GM19240 (cell line): ENCODE measurements around the gene TMEM221.
A peak's percentile ranks its signal among the peaks of the same experiment; 100 is the strongest.

Experiments used
- DNase-seq: peaks from one replicate; pipeline ENCODE4 v3.0.0; 2011; ENCODE audit warnings: low spot score; ENCODE audit not compliant: insufficient read length

Gene TMEM221

GRCh38 chr19:17406046-17406886 lies 42.2 kb downstream of the TMEM221 start:
- DNase-seq: no peak

- peak; percentile 96 for DNase-seq
These were observed 43.0 kb downstream of the TMEM221 start, which contains the start of gene BST2 for GRCh38 chr19:17405250-17406045. Gene BST2, minus strand, starts transcription at chr19:17405630. Its CDS starts 55 bp downstream, at chr19:17405575.

DNA sequence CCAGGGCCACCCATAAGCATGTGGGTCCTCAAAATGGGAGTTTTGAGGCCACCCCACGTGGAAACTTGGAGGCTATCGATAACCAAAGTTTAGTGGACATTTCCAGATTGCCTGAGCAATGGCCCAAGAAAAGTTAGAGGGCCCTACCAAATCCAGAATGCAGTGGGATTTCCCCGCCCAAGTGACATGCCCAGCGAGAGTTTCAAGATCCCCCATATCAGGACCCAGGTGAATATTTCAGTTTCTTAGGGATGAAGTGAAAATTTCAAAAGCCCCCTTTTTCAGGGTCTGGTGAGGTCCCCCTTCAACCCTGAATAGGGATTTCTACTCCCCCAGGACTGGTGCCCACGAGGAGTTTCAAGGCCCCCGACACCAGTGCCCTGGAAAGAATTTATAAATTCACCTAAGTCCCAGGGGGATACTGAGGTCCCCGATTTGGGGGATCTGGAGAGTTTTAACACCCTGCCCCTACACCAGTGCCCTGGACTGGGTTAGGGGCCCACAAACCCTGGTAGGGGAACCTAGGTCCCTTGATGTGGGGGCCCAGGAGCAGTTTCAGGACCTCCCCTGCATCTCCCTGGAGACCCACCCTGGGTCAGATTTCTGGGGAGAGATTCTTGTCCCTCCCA lies 43.7 kb downstream of the TMEM221 start:
- DNase-seq: no peak

GRCh38 chr19:17404015-17404414 lies 44.5 kb downstream of the TMEM221 start:
- no peak for DNase-seq

GRCh38 chr19:17402982-17403855 lies 45.2 kb downstream of the TMEM221 start:
- no peak for DNase-seq

GRCh38 chr19:17401628-17402027 lies 46.8 kb downstream of the TMEM221 start:
- no peak for DNase-seq

- DNase-seq: no peak
These were observed 49.5 kb downstream of the TMEM221 start for GRCh38 chr19:17398902-17399527.

DNA sequence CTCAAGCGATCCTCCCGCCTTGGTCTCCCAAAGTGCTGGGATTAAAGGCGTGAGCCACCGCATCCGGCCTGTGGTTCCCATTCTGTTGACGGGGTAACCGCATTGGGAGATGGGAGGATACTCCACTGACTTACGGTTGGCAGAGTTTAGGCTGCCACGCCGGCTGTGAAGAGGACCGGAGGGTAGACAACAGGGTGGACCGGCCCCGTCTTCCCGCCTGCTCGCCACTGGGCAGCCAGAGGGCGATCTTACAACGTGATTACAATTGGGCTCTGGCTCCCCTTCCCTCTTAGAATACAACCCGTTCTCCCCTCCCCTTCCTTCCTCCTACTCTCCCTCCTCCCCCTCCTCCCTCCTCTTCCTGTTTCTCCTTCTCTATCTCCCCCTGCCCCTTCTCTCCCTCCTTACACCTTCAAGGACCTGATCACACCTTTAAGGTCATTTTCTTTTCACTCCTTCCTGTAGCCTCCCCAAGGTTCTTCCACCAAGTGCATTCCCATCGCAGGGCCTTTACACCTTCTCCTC lies 53.5 kb downstream of the TMEM221 start:
- DNase-seq: no peak

GRCh38 chr19:17393914-17394313 lies 54.6 kb downstream of the TMEM221 start, which contains the start of gene CCDC194:
Gene CCDC194, minus strand, starts transcription at chr19:17394196. Its CDS starts 38 bp downstream, at chr19:17394158.
- no peak for DNase-seq

GRCh38 chr19:17393002-17393401 lies 55.5 kb downstream of the TMEM221 start:
- no peak for DNase-seq

DNA sequence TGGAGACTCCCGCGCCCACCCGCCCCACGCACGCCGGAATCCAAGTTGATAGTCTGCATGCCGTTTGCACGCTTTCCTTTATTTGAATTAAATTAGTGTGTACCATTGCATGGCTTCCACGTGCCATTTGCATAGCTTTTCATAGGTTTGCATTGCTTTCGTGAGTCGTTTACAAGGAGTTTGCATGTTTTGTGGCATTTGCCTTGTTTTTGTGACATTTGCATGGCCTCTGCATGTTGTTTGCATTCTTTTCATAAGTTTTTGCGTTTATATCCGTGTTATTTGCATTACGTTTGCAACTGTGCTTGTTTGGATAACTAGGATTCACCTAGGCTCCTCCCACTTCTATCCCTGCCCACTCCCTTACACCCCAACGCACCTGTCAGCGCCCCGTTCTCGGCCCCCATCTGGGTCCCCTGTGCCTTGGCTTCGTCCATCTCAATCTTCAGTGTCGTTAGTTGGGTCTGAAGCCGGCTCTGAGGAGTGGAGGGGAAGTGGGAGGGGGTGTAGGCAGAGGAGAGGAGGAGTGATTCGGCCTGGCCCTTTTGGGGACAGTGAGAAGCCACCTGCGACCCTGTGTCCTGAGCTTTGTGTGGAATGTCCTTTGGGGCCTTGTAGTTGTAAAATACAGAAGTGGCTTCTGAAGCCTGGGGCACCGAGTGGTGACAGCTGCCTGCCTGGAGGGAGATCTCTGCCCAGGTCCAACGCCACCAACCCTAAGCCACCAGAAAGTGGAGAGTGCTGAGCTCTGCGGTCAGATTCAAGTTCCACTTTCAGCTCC lies 56.9 kb downstream of the TMEM221 start:
- no peak for DNase-seq

DNA sequence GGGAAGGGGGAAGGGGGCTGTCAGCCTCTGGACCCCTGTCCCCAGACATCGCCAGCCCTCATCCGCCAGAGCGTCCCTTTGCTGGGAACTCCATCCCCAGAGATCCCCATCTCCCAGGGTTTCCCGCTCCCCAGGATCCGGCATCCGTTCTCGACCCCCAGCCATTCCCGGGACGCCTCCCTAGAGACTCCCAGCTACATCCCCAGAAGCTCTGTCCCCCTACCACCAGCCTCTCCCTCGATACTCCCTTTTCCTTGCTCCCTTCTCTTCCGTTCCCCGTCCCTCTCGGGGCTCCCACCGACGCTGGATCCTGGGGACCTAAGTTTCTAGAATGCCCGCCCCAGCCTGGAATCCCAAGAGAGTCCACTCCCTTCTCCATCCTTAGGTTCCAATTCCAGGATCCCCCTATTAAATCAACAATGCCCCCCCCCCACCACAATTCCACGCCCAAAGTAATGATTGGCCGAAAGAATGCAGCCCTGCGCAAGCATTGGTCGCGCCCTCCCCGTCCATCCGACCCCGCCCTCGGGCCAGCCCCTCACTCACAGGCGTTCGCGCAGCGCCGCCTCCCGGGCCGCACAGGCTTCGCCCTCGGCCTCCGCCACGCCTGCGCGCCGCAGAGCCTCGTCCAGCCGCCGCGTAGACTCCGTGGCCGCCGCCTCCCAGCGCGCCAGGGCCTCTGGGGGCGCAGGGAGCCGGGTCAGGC lies 57.6 kb downstream of the TMEM221 start:
- peak; percentile 96 for DNase-seq

DNA sequence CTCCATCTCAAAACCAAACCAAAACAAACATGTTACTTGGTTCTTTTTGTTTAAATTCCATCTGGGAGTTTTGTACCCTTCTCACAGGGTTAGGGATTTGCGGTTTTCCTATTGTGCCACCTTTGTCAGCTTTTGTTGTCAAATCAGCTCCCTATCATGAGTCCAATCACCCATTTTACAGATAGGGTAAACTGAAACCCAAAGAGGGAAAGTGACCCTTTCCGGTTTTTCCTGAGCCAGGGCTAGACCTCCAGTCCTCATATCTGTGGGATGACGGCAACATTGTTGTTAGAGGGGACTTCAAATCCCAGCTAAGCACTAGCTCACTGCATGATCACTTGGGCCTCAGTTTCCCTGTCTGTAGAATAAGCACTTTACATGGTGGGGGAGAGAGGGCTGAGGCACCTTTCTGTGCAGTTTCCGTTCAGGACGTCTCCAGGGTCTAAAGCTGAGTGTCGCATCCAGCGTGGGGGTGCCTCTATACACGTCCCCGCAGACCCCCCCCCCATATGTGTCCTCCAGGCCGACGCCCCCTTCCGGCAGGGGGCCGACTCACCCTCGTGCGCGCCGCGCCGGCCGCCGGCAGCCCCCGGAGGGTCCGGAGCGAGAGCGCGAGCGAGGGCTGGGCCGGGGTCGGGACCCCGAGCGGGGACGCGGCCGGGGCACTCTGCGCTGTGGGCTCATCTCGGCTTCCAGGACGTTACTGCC lies 58.4 kb downstream of the TMEM221 start:
- no peak for DNase-seq

GRCh38 chr19:17389288-17389687 lies 59.2 kb downstream of the TMEM221 start:
- DNase-seq: no peak

GRCh38 chr19:17385878-17386611 lies 62.4 kb downstream of the TMEM221 start:
- DNase-seq: no peak
